ENCODE measurements around the gene MTFP1. TPM values are rescaled to one million over a fixed set of nuclear protein-coding genes. Genes with fewer than 3 reads are reported as not detected.

Gene MTFP1, protein sequence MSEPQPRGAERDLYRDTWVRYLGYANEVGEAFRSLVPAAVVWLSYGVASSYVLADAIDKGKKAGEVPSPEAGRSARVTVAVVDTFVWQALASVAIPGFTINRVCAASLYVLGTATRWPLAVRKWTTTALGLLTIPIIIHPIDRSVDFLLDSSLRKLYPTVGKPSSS
- total RNA-seq: 3.1 and 5.4 TPM in 2 replicates

DNA sequence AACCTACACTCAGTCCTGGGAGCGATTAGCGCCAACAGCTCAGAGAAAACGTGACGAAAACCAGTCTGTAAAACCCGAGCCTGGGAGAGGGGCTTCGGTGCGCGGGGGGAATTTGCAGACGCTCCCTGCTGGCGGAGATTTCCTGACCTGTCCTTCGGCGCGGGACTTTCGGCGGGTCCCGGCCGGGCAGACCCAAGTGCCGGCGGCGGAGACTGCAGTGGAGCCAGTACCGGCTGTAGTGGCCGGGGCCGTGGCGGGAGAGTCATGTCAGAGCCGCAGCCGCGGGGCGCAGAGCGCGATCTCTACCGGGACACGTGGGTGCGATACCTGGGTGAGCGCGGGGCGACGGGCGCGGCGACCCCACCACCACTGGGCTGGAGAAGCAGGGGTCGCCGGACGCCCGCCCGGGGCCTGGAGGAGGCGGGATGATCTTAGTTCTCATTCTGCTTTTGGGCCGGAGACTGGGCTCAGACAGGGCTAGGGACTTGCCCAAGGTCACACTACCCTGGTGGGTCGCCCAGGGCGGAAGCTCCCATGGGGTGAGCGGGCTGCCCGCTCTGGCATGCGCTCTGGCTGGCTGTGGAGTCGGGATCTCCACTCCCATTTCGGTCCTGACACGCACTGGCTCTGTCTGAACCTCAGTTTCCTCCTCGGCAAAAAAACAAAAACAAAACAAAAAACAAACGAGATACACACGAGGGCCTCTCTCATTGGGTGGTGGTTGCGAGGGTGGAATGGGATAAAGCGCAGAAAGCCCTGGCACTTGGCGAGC, at the start of gene MTFP1:
Gene MTFP1 (plus strand): TSS at position 153 of the 772 bp plus-strand sequence. CDS start 112 bp downstream, at position 265.

DNA sequence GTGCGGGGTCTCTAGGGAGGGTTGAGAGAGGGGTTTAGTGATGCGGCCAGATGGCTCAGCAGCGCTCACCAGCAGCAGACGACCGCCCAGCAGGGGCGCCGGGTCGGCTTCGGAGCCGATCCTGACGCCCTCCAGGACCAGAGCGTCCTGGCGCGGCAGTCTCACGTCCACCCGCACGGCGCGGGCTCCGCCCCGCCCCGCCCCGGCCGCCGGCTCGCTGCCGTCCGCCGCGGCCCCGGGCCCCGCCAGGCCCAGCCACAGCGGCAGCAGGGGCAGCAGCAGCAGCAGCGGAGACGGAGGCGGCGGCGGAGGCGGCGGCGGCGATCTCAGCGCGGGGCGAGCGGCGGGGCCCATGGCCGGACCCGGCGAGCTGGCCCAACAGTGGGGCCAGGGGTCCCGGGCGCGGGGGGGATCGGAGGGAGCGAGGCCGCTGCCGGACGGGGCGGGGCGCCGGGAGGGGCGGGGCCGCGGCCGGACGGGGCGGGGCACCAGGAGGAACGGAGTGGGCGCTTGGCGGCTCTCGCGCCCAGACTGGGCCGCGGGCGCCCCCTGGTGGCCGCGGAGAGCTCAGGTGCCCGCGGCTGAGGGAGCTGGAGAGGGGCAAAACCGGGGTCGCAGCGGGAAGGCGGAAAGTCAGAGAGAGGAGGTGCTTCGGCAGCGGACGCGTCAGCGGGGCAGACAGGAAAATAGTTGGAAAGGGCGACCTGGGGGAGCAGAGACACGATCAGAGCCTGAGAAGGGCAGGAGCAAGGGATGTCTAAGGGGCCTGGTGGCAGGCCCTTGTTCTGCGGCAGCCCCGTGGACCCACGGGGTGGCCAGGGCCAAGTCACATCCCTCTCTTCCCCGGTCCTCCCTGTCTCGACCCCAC, 38.4 kb upstream of the MTFP1 start, which contains the start of gene RNF215:
Gene RNF215 (minus strand): TSS at position 452 of the 868 bp plus-strand sequence. CDS start 98 bp downstream, at position 354.

GRCh38 chr22:30396871-30397655, 28.5 kb upstream of the MTFP1 start, which contains the start of gene SEC14L2:
SEC14L2 (plus strand) TSS chr22:30397018; CDS start chr22:30397117, 99 bp downstream.

DNA sequence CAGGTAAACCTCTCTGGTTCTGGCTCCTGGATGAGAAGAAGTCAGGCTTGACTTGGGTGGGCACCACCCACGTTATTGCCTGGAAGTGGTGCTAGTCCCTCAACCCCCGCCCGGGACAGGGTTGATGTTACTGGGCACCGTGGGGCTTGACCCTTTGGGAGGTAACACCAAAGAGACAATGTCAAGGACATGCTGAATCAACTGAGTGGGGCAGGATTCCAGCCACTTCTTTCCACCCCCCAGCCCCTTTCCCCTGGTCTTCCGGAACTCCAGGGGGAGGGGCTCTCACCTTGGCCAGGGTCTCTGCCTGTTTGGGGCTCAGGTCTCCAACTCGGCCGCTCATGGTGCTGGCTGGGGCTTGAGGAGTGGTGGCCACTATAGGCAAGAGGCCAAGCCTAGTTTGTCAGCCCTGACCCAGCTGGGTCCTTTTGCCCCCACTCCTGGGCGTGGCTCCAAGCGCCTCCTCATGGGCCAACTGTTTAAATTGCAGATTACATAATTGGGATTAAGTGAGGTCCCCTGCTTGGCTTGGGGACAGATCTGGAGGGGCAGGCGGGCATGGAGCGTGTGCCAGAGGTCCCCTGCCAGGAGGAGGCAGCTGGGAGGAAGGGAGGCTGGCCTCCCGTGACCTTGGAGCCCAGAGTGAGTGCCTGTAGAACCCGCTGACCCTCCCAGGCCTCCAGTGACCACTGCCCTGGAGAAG, 46.2 kb downstream of the MTFP1 start, which contains the start of gene SEC14L3:
Gene SEC14L3 (minus strand): TSS at position 402 of the 703 bp plus-strand sequence. CDS start 59 bp downstream, at position 343.

Other genes starting within 250 kb of the MTFP1 start
- 13.5 and 49.1 TPM in 2 replicates for gene LIF, start 179.0 kb upstream of the MTFP1 start, total RNA-seq
- not detected in 2 replicates for gene OSM, start 158.9 kb upstream of the MTFP1 start, total RNA-seq
- 3.6 and 5.9 TPM in 2 replicates for gene CASTOR1, start 136.3 kb upstream of the MTFP1 start, total RNA-seq
- 7.0 and 8.5 TPM in 2 replicates for gene TBC1D10A, start 98.8 kb upstream of the MTFP1 start, total RNA-seq
- 25.5 and 28.1 TPM in 2 replicates for gene SF3A1, start 68.9 kb upstream of the MTFP1 start, total RNA-seq
- gene CCDC157, start 68.8 kb upstream of the MTFP1 start, total RNA-seq: 1.2 and 2.4 TPM in 2 replicates
- gene RNF215, start 38.4 kb upstream of the MTFP1 start, total RNA-seq: 21.0 and 25.9 TPM in 2 replicates
- gene SEC14L2, start 28.8 kb upstream of the MTFP1 start, total RNA-seq: 10.2 and 11.6 TPM in 2 replicates
- not detected in 2 replicates for gene SEC14L3, start 46.2 kb downstream of the MTFP1 start, total RNA-seq
- under 0.01 TPM in 1 of 2 replicates, not detected in the other for gene SEC14L4, start 79.9 kb downstream of the MTFP1 start, total RNA-seq
- gene SEC14L6, start 121.0 kb downstream of the MTFP1 start, total RNA-seq: 0.12 and 0.13 TPM in 2 replicates
- 0.06 TPM in 1 of 2 replicates, not detected in the other for gene GAL3ST1, start 148.9 kb downstream of the MTFP1 start, total RNA-seq
- gene PES1, start 166.1 kb downstream of the MTFP1 start, total RNA-seq: 80.8 and 106 TPM in 2 replicates
- gene TCN2, start 181.4 kb downstream of the MTFP1 start, total RNA-seq: 6.8 and 7.7 TPM in 2 replicates
- 15.2 and 18.9 TPM in 2 replicates for gene SLC35E4, start 210.0 kb downstream of the MTFP1 start, total RNA-seq
- 7.8 and 10.1 TPM in 2 replicates for gene DUSP18, start 242.1 kb downstream of the MTFP1 start, total RNA-seq

Data from aortic smooth muscle cell (primary cell).